H1 (cell line): Measurements from ENCODE around the gene ARMC7. TPM values are rescaled to one million over a fixed set of nuclear protein-coding genes. Genes with fewer than 3 reads are reported as not detected.

ENCODE experiments used
- CTCF ChIA-PET: fragments of 300-600 bp; sonication (Branson Sonifier 250); formaldehyde crosslinking; loops from one replicate; lab custom pipeline; 2021; ENCODE audit not compliant: partially characterized antibody; lab: Charles Lee
- POLR2A ChIA-PET: fragments of 300-600 bp; sonication (Branson Sonifier 250); formaldehyde crosslinking; loops from one replicate; lab custom pipeline; 2021; ENCODE audit warnings: inconsistent platforms; ENCODE audit not compliant: partially characterized antibody; lab: Charles Lee
- DNase-seq, 2 experiments: peaks; one replicate each; pipeline versions ENCODE4 v3.0.0 to v3.0.0-alpha.2; 2010 to 2022; ENCODE audit warnings: low spot score in 2 of 2, low read depth in 1 of 2, mixed read lengths in 1 of 2
- FAIRE-seq: peaks from 2 replicates; lab custom pipeline; 2011; peaks lifted over from hg19 to GRCh38; lab: Jason Lieb, UNC
- H2AFZ ChIP-seq: 2 replicates; pipeline ENCODE4 v1.8.1; 2012; ENCODE audit warnings: low read length, inconsistent platforms
- H2AK5ac ChIP-seq: 2 replicates; pipeline ENCODE4 v1.6.1; 2013; ENCODE audit warnings: low read depth, low read length
- H2BK120ac ChIP-seq: replicated peaks from 2 replicates; pipeline ENCODE3; 2013; ENCODE audit warnings: low read depth, low read length, inconsistent platforms
- H2BK12ac ChIP-seq: 2 replicates; pipeline ENCODE4 v1.6.1; 2013; ENCODE audit warnings: low read depth, low read length
- H2BK15ac ChIP-seq: 2 replicates; pipeline ENCODE4 v1.6.1; 2013; ENCODE audit warnings: low read length
- H2BK20ac ChIP-seq: 2 replicates; pipeline ENCODE4 v1.6.1; 2013; ENCODE audit warnings: low read length
- H2BK5ac ChIP-seq: 2 replicates; pipeline ENCODE4 v1.6.1; 2013; ENCODE audit warnings: low read depth, low read length
- H3K14ac ChIP-seq: 2 replicates; pipeline ENCODE4 v1.6.1; 2013; ENCODE audit warnings: inconsistent platforms; ENCODE audit not compliant: insufficient read length
- H3K18ac ChIP-seq: 2 replicates; pipeline ENCODE4 v1.6.1; 2013; ENCODE audit warnings: low read length; ENCODE audit errors: extremely low read depth
- H3K23ac ChIP-seq: 2 replicates; pipeline ENCODE4 v1.6.1; 2013; ENCODE audit warnings: inconsistent platforms; ENCODE audit not compliant: insufficient read length
- H3K23me2 ChIP-seq: 2 replicates; pipeline ENCODE4 v1.6.1; 2013; ENCODE audit warnings: low read depth, low read length
- H3K27ac ChIP-seq: 2 replicates; pipeline ENCODE4 v1.6.1; 2011; ENCODE audit warnings: low read depth, low read length, inconsistent platforms
- H3K27me3 ChIP-seq, 4 experiments: replicated peaks in 1 of 4; 1 replicate in 1 of 4; 2 replicates in 3 of 4; pipeline versions ENCODE4 v1.6.1 to v1.8.1; 2011 to 2013; ENCODE audit warnings: low read length in 3 of 4, mild to moderate bottlenecking in 3 of 4, inconsistent platforms in 2 of 4, mixed read lengths in 2 of 4, moderate library complexity in 1 of 4; ENCODE audit not compliant: control insufficient read depth in 3 of 4, insufficient read depth in 3 of 4; ENCODE audit errors: extremely low read depth in 1 of 4
- H3K36me3 ChIP-seq, 4 experiments: 2 replicates each; pipeline versions ENCODE4 v1.6.1 to v1.8.1; 2011 to 2013; ENCODE audit warnings: mild to moderate bottlenecking in 4 of 4, low read length in 3 of 4, moderate library complexity in 2 of 4, control low read depth in 1 of 4, inconsistent platforms in 1 of 4; ENCODE audit not compliant: insufficient read depth in 4 of 4, control insufficient read depth in 2 of 4
- H3K4ac ChIP-seq: replicated peaks from 2 replicates; pipeline ENCODE3; 2013; ENCODE audit warnings: low read length, low read depth, mixed read lengths, inconsistent platforms; ENCODE audit not compliant: insufficient read length
- H3K4me1 ChIP-seq, 4 experiments: replicated peaks in 1 of 4; 1 replicate in 1 of 4; 2 replicates in 3 of 4; pipeline versions ENCODE4 v1.6.1 to v1.8.1; 2011 to 2013; ENCODE audit warnings: low read length in 3 of 4, inconsistent platforms in 2 of 4, mixed read lengths in 1 of 4; ENCODE audit not compliant: insufficient read depth in 4 of 4, control insufficient read depth in 3 of 4
- H3K4me2 ChIP-seq, 2 experiments: 2 replicates each; pipeline versions ENCODE4 v1.6.1 to v1.8.1; 2011 to 2013; ENCODE audit warnings: low read depth in 2 of 2, low read length in 2 of 2, control low read depth in 1 of 2, inconsistent platforms in 1 of 2, mild to moderate bottlenecking in 1 of 2; ENCODE audit not compliant: insufficient read depth in 1 of 2
- H3K4me3 ChIP-seq, 4 experiments: fragments of 200-600, 300-600 bp in 1 of 4; sonication (generic), shearing (Covaris generic), sonication (Bioruptor Twin) in 1 of 4; 2 replicates each; pipeline versions ENCODE4 v1.5.1 to v1.8.1; 2011 to 2016; ENCODE audit warnings: low read length in 4 of 4, low read depth in 3 of 4, control low read depth in 2 of 4, inconsistent platforms in 2 of 4, mild to moderate bottlenecking in 2 of 4, mixed read lengths in 1 of 4, moderate library complexity in 1 of 4; ENCODE audit not compliant: insufficient read depth in 2 of 4; ENCODE audit errors: extremely low read depth in 1 of 4
- H3K56ac ChIP-seq: replicated peaks from 2 replicates; pipeline ENCODE3; 2013; ENCODE audit warnings: low read depth, mild to moderate bottlenecking, mixed read lengths, low read length, inconsistent platforms; ENCODE audit not compliant: insufficient read length
- H3K79me1 ChIP-seq: 2 replicates; pipeline ENCODE4 v1.6.1; 2013; ENCODE audit warnings: low read depth, low read length, control low read depth
- H3K79me2 ChIP-seq, 2 experiments: 2 replicates each; pipeline versions ENCODE4 v1.6.1 to v1.8.1; 2012 to 2013; ENCODE audit warnings: low read length in 2 of 2, mild to moderate bottlenecking in 2 of 2, inconsistent platforms in 1 of 2; ENCODE audit not compliant: insufficient read depth in 2 of 2, control insufficient read depth in 1 of 2
- H3K9ac ChIP-seq, 4 experiments: replicated peaks in 1 of 4; 1 replicate in 1 of 4; 2 replicates in 3 of 4; pipeline versions ENCODE4 v1.6.1 to v1.8.1; 2011 to 2013; ENCODE audit warnings: low read depth in 3 of 4, low read length in 3 of 4, control low read depth in 2 of 4, mild to moderate bottlenecking in 2 of 4, moderate library complexity in 2 of 4, inconsistent platforms in 1 of 4; ENCODE audit errors: extremely low read depth in 1 of 4
- H3K9me3 ChIP-seq, 2 experiments: 2 replicates each; pipeline versions ENCODE4 v1.6.1 to v1.8.1; 2012 to 2013; ENCODE audit warnings: mild to moderate bottlenecking in 2 of 2, moderate library complexity in 2 of 2, control low read depth in 1 of 2, inconsistent platforms in 1 of 2, low read depth in 1 of 2, low read length in 1 of 2, mixed read lengths in 1 of 2; ENCODE audit not compliant: insufficient read depth in 2 of 2
- H4K20me1 ChIP-seq, 2 experiments: replicated peaks in 1 of 2; 2 replicates each; pipeline versions ENCODE3 to v1.8.1; 2011 to 2013; ENCODE audit warnings: inconsistent platforms in 2 of 2, low read length in 2 of 2, mild to moderate bottlenecking in 1 of 2; ENCODE audit not compliant: insufficient read depth in 2 of 2, control insufficient read depth in 1 of 2
- H4K5ac ChIP-seq: 2 replicates; pipeline ENCODE4 v1.6.1; 2013; ENCODE audit warnings: low read length, low read depth, mixed read lengths, inconsistent platforms; ENCODE audit not compliant: insufficient read length
- H4K8ac ChIP-seq: 2 replicates; pipeline ENCODE4 v1.8.0; 2013; ENCODE audit warnings: mild to moderate bottlenecking, moderate library complexity, low read length, inconsistent platforms; ENCODE audit not compliant: insufficient read depth; ENCODE audit errors: extremely low read depth
- H4K91ac ChIP-seq: replicated peaks from 2 replicates; pipeline ENCODE3; 2013; ENCODE audit warnings: low read length, mixed read lengths, inconsistent platforms; ENCODE audit not compliant: insufficient read length
- BRCA1 ChIP-seq: IDR thresholded peaks from 2 replicates; pipeline ENCODE4 v1.6.1; 2012; ENCODE audit warnings: low read depth, low read length, improper control_type of control experiment
- CBX5 ChIP-seq: fragments of 300-800, 300-1000 bp; sonication (generic); IDR thresholded peaks from 2 replicates; pipeline ENCODE4 v1.7.1; 2016; ENCODE audit warnings: antibody characterized with exemption, low read length, low read depth
- CEBPB ChIP-seq: IDR thresholded peaks from 2 replicates; pipeline ENCODE4 v1.6.1; 2012; ENCODE audit warnings: low read depth, low read length
- CTCF ChIP-seq, 3 experiments: IDR thresholded peaks; 1 replicate in 2 of 3; 2 replicates in 1 of 3; pipeline versions ENCODE4 v1.5.1 to v1.6.1; 2011; ENCODE audit warnings: low read length in 3 of 3, mild to moderate bottlenecking in 3 of 3, inconsistent platforms in 2 of 3, low read depth in 1 of 3, moderate library complexity in 1 of 3; ENCODE audit not compliant: insufficient read depth in 1 of 3; ENCODE audit errors: control extremely low read depth in 1 of 3
- GABPA ChIP-seq: IDR thresholded peaks from 2 replicates; pipeline ENCODE4 v1.6.1; 2011; ENCODE audit warnings: mild to moderate bottlenecking, low read length, moderate library complexity, borderline replicate concordance; ENCODE audit not compliant: insufficient read depth
- RFX5 ChIP-seq: IDR thresholded peaks from 2 replicates; pipeline ENCODE4 v1.6.1; 2011; ENCODE audit warnings: low read depth, low read length, improper control_type of control experiment, borderline replicate concordance
- SP4 ChIP-seq: IDR thresholded peaks from 2 replicates; pipeline ENCODE4 v1.6.1; 2012; ENCODE audit warnings: low read length, inconsistent platforms
- SUZ12 ChIP-seq: fragments of 200-600 bp; sonication (generic); IDR thresholded peaks from 2 replicates; pipeline ENCODE4 v1.6.1; 2012; ENCODE audit warnings: mild to moderate bottlenecking, inconsistent platforms, low read length, moderate library complexity, mixed read lengths
- TAF7 ChIP-seq: optimal IDR thresholded peaks from 2 replicates; pipeline ENCODE3; 2011; ENCODE audit warnings: low read depth, mild to moderate bottlenecking, inconsistent platforms, low read length, moderate library complexity, borderline replicate concordance
- TBP ChIP-seq: IDR thresholded peaks from 2 replicates; pipeline ENCODE4 v1.6.1; 2011; ENCODE audit warnings: low read depth, low read length, improper control_type of control experiment
- TCF12 ChIP-seq: IDR thresholded peaks from 2 replicates; pipeline ENCODE4 v1.6.1; 2011; ENCODE audit warnings: low read depth, mild to moderate bottlenecking, low read length
- WGBS, 2 experiments: shearing (Covaris generic) in 1 of 2; methylation state at CpG; one replicate each; pipeline versions ENCODE4 v1.1.6 to v1.1.7; 2013 to 2015; ENCODE audit warnings: low lambda C conversion rate in 2 of 2, mixed read lengths in 2 of 2, inconsistent platforms in 1 of 2, low coverage in 1 of 2, missing lambda C conversion rate in 1 of 2; ENCODE audit not compliant: insufficient replicate concordance in 2 of 2, insufficient coverage in 1 of 2, insufficient read length in 1 of 2; ENCODE audit errors: extremely low coverage in 1 of 2, missing lambda C conversion rate in 1 of 2; 5-methylcytosine and 5-hydroxymethylcytosine counted together
- polyA plus RNA-seq, 7 experiments: library from polyadenylated mRNA; depleted of rRNA in 3 of 7; stranded (reverse) in 5 of 7; unstranded in 2 of 7; fragments of >200 nt in 5 of 7; fragments of 200-250 nt in 2 of 7; gene quantifications; 1 replicate in 5 of 7; 2 replicates in 1 of 7; 4 replicates in 1 of 7; pipeline versions ENCODE4 v1.2.1 to v1.2.3, GENCODE V29; 2011 to 2013; ENCODE audit warnings: missing spikeins in 2 of 7, mixed read lengths in 2 of 7
- total RNA-seq: library from RNA; stranded (reverse); fragmentation: NEBNext Ultra II Directional; extraction: Animal tissue kit (Norgen Biotek cat#: 25700); gene quantifications from 2 replicates; pipeline ENCODE4 v1.2.1, GENCODE V29; 2021

ARMC7 gene
- total and polyA plus RNA-seq, 2 of the 8 experiments (the other 6 are each of a cell fraction or from before 2014, with no cell fraction given), result 9.8 to 13.6 TPM

DNA sequence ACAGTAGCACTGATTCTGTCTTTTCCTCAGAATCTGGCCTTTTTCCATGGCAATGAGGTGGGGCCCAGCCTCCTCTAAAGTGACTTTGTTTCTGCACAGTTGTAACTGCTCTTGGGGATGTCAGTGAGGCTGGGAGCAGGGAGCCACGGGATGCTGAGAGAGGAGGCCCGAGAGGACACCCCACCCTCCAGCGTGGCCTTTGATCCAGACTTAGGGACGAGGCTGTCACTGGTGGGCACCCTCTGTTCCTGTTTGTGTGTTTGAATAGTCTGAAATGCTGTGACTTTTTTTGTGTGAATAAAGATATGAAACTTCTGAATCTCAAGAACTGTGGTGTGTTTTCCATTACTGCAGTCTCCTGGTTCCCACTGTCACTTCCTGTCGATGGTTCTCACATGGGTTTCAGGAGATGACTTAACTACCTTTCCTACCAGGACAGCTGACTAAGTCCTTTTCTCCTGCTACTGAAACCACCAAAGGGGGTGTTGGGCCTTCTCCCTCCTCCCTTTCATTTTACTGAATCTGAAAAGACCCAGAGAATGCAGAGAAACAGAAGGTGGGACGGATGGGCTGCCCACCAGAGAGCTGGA is 44.1 kb upstream of the ARMC7 start:
- Histone ChIP-seq H3K79me1 (peaks cover 2% of the 10 kb centered on the region; the same call in 1 of the 2 replicates), H2BK12ac (no peak overlapping the region), H3K27me3 (no peaks in the 10 kb centered on the region), H3K56ac (no peak overlapping the region), H3K36me3 (peaks cover 19 to 43% (median 34%) of the 10 kb centered on the region in 4 experiments), H3K23ac (no peak overlapping the region), H3K79me2 (no peaks in the 10 kb centered on the region), H3K4me1 (no peaks in the 10 kb centered on the region; a peak in 1 of 7 replicates), H3K18ac (no peak overlapping the region), H2BK20ac (no peak overlapping the region), H4K20me1 (peaks cover 0 to 7% of the 10 kb centered on the region in 2 experiments), H3K4ac (no peak overlapping the region), H4K91ac (no peak overlapping the region), H3K4me2 (no peak overlapping the region), H4K8ac (peak overlapping the region; percentile 29; the same call in 1 of the 2 replicates), H3K14ac (no peak overlapping the region), H3K9me3 (no peaks in the 10 kb centered on the region), H4K5ac (no peak overlapping the region), H3K23me2 (no peaks in the 10 kb centered on the region), H3K27ac (no peak overlapping the region), H3K4me3 (no peak overlapping the region), H2BK5ac (no peak overlapping the region), H2AFZ (no peak overlapping the region), H2BK15ac (no peak overlapping the region), H2AK5ac (no peak overlapping the region), H2BK120ac (no peak overlapping the region), H3K9ac (no peak overlapping the region; a peak in 1 of 7 replicates)
- ChIA-PET POLR2A (interaction anchor here (1.2 to 5.8 kb wide), 3 partner anchors 12 to 44 kb away, joined by 3 to 25 read pairs (median 3); partner anchors contain the start of gene ARMC7), CTCF (interaction anchor here (0.8 to 1.5 kb wide), 6 partner anchors 11 to 136 kb away, joined by 3 to 5 read pairs (median 3); partner anchors contain the start of gene CDR2L)
- DNase-seq, result no peak
- no peak for FAIRE-seq
- 93% methylated on average over 6 of the region's 6 CpGs; no CpG with 5 or more reads in 1 of the 2 experiments for WGBS, 2 experiments
- TF ChIP-seq BRCA1 (no peak), SP4 (no peak), TBP (no peak), TAF7 (no peak), CTCF (IDR thresholded peaks at IDR 0.05; ENCODE audit: control extremely low read depth in 1 of 3, insufficient read depth in 1 of 3, low read depth in 1 of 3, low read length in 3 of 3) (no peak), RFX5 (no peak), TCF12 (no peak), SUZ12 (no peak), CEBPB (no peak), CBX5 (no peak), GABPA (no peak)
